Activated CD8-positive, alpha-beta memory T cell treated with anti-CD3 and anti-CD28 coated beads, Interleukin-2, amount 50 U/mL, for 1 hour (primary cell): ENCODE results near the gene FAM98A.

Experiments used
- DNase-seq: peaks from one replicate; pipeline ENCODE4 v3.0.0-alpha.2; 2020; ENCODE audit errors: extremely low read depth

The FAM98A gene

GRCh38 chr2:33597026-33597425 lies 2.1 kb downstream of the FAM98A start:
- DNase-seq = no peak

- DNase-seq = no peak
These were observed 3.7 kb downstream of the FAM98A start for GRCh38 chr2:33595385-33595784.

GRCh38 chr2:33589444-33589843 lies 9.7 kb downstream of the FAM98A start:
- no peak for DNase-seq

GRCh38 chr2:33588232-33588631 lies 10.9 kb downstream of the FAM98A start:
- no peak for DNase-seq

- no peak for DNase-seq
These were observed 12.3 kb downstream of the FAM98A start for GRCh38 chr2:33586766-33587165.

- no peak for DNase-seq
These were observed 15.7 kb downstream of the FAM98A start for GRCh38 chr2:33583194-33583938.

GRCh38 chr2:33581872-33582271 lies 17.2 kb downstream of the FAM98A start:
- DNase-seq = no peak

GRCh38 chr2:33579227-33579626 lies 19.9 kb downstream of the FAM98A start:
- DNase-seq = no peak

- no peak for DNase-seq
These were observed 21.4 kb downstream of the FAM98A start for GRCh38 chr2:33577668-33578067.

- no peak for DNase-seq
These were observed 22.0 kb downstream of the FAM98A start for GRCh38 chr2:33577084-33577483.

GRCh38 chr2:33573657-33574056 lies 25.4 kb downstream of the FAM98A start:
- DNase-seq = no peak

GRCh38 chr2:33570681-33571080 lies 28.4 kb downstream of the FAM98A start:
- DNase-seq = no peak

GRCh38 chr2:33561872-33562271 lies 37.2 kb downstream of the FAM98A start:
- no peak for DNase-seq

GRCh38 chr2:33560017-33560416 lies 39.1 kb downstream of the FAM98A start:
- DNase-seq = no peak

- DNase-seq = no peak
These were observed 39.8 kb downstream of the FAM98A start for GRCh38 chr2:33559328-33559727.

GRCh38 chr2:33555681-33556080 lies 43.4 kb downstream of the FAM98A start:
- no peak for DNase-seq

GRCh38 chr2:33552758-33553461 lies 46.2 kb downstream of the FAM98A start:
- no peak for DNase-seq

GRCh38 chr2:33550206-33550605 lies 48.9 kb downstream of the FAM98A start:
- DNase-seq = no peak

GRCh38 chr2:33541243-33541642 lies 57.9 kb downstream of the FAM98A start:
- DNase-seq = no peak

GRCh38 chr2:33535421-33535820 lies 63.7 kb downstream of the FAM98A start:
- no peak for DNase-seq
